Tongue (tissue), 2 donors: ENCODE data around the gene UBR3. TPM values are rescaled to one million over a fixed set of nuclear protein-coding genes. Genes with fewer than 3 reads are reported as not detected.
A peak's percentile ranks its signal among the peaks of the same experiment; 100 is the strongest.
"Not testable (repeated sequence)": the region's sequence is repeated elsewhere in the genome, so short reads cannot be mapped to it uniquely, and the experiment has no call there.

Source experiments
- DNase-seq: peaks from one replicate; pipeline ENCODE4 v3.0.0-alpha.2; 2015
- total RNA-seq: library from RNA; depleted of rRNA; stranded (reverse); fragments of >200 nt; gene quantifications from one replicate; pipeline ENCODE4 v1.2.3, GENCODE V29; 2014

Gene UBR3
- total RNA-seq, 1 donor from 2014 or later: 170 TPM

DNA sequence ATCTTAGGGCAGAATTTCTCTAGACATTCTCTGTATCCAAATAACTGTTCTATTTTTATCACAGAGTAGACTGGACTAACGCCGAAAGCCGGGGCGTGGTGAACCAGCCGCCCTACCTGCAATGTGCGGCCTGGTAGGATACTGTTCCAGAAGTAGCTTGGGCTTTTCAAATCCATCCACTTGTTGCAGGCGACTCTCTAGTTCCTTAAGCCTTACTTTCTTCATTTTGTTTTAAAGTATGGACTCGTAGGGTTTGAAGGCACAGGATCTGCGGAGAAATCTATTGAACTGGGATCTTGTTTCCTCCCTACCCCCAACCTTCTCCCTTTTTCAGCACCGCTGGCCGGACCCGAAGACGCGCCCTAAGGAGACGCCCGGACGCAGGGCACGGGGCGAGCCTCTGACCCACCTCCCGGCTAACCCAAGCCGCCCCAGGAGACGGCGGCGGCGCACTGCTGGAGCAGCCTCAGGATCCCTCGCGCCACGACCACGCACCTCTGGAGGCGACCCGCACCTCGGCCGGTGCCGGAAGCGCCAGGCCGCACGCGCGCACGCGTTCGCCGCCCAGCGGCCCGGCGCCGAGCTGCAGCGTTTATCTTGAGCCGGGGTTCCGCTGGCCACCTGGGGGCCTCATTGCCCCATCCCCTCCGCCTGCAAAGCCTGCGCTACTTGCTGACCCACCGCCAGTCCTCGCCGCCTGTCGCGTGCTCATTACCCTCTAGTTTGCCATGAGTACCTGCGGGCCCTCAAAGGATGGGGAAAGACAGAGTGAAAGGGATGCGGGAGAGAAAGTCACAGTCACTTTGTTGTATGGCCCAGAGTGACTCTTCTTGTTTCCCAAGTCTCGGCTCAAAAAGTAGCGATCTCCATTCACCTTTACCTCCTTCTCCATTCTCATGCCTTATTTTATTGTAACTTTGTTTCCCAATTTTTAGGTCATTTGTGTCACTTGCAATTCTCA lies 2.6 kb upstream of the UBR3 start, which contains the start of gene METTL5:
METTL5 (minus strand) TSS at position 533 of the 961 bp plus-strand sequence; CDS start at position 225, 308 bp downstream.
- DNase-seq: peak; percentile 89

GRCh38 chr2:169828141-169828811 lies 1.0 kb downstream of the UBR3 start:
- DNase-seq: peak; percentile 62

- no peak for DNase-seq
Observed at GRCh38 chr2:169834401-169834800, 7.1 kb downstream of the UBR3 start.

GRCh38 chr2:169838743-169839489 lies 11.7 kb downstream of the UBR3 start:
- no peak for DNase-seq

- no peak for DNase-seq
Observed at GRCh38 chr2:169839954-169840746, 12.9 kb downstream of the UBR3 start.

GRCh38 chr2:169840747-169841142 lies 13.5 kb downstream of the UBR3 start:
- DNase-seq: no peak

DNA sequence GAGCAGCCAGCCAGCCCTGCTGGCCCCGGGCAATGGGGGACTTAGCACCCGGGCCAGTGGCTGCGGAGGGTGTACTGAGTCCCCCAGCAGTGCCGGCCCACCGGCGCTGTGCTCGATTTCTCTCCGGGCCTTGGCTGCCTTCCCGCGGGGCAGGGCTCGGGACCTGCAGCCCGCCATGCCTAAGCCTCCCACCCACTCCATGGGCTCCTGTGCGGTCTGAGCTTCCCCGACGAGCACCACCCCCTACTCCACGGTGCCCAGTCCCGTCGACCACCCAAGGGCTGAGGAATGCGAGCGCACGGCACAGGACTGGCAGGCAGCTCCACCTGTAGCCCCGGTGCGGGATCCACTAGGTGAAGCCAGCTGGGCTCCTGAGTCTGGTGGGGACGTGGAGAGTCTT lies 14.4 kb downstream of the UBR3 start:
- DNase-seq: not testable (repeated sequence)

GRCh38 chr2:169845016-169845415 lies 17.8 kb downstream of the UBR3 start:
- DNase-seq: no peak

- DNase-seq: not testable (repeated sequence)
Observed at GRCh38 chr2:169848959-169849693, 21.9 kb downstream of the UBR3 start.

GRCh38 chr2:169849710-169850109 lies 22.5 kb downstream of the UBR3 start:
- no peak for DNase-seq

GRCh38 chr2:169853041-169853668 lies 25.9 kb downstream of the UBR3 start:
- DNase-seq: no peak

GRCh38 chr2:169855281-169856258 lies 28.3 kb downstream of the UBR3 start:
- DNase-seq: not testable (repeated sequence)

DNA sequence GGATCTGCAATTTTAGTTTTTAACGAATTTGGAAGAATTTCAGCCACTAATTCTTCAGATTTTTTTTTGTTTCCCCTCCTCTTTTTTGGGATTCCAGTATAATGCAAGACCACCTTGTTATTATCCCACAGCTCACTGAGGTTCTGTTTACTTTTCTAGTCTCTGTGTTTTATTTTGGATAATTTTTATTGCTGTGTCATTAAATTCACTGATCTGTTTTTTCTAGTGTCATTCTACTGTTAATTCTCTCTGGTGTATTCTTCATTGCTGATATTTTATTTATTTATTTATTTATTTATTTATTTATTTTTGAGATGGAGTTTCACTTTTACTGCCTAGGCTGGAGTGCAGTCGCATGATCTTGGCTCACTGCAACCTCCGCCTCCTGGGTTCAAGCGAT lies 32.2 kb downstream of the UBR3 start:
- no peak for DNase-seq

DNA sequence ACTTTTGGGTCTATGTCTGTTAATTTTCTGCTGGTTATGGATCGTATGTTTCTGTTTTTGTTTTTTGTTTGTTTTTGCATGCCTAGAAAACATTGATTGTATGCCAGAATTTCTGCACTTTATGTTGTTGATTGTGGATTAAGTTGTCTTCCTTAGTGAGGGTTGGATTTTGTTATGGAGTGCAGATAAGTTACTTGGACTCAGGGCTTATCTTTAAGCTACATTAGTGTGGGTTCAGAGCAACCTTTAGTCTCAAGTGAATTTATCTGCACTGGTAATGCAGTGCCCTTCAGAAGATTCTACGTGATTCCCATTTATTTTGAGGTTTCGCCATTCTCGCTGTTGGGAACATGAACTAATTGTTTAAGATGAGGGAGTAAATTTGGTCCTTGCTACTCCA lies 32.9 kb downstream of the UBR3 start:
- DNase-seq: no peak

GRCh38 chr2:169862816-169863215 lies 35.6 kb downstream of the UBR3 start:
- DNase-seq: no peak

DNA sequence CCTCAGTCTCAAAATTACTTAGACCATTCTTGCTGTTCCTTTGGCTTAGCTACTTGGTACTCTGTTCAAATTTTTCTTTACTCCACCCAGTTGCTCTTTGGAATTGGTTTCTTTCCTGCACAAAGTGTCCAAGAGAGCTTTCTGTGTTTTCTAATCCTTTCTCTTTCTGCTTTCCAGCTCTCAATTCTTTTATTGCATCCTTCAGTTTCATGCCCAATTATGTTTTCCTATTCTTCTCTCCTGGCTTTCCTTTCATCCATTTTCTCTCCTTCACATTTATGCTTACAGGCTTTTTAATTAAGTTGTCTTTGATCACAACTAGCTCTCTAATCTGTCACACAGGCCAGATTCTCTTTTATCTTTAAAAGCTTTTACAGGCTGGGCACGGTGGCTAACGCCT lies 38.2 kb downstream of the UBR3 start:
- DNase-seq: no peak

DNA sequence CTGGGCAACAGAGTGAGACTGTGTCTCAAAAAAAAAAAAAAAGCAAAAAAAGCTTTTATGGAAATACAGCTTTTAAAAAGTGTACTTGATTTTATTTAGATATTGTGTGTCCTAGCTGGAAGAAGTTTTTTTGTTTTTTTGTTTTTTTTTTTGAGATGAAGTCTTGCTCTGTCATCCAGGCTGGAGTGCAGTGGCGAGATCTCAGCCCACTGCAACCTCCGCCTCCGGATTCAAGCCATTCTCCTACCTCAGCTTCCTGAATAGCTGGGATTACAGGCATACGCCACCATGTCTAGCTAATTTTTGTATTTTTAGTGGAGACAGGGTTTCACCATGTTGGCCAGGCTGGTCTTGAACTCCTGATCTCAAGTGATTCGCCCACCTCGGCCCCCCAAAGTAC lies 39.0 kb downstream of the UBR3 start:
- not testable (repeated sequence) for DNase-seq

DNA sequence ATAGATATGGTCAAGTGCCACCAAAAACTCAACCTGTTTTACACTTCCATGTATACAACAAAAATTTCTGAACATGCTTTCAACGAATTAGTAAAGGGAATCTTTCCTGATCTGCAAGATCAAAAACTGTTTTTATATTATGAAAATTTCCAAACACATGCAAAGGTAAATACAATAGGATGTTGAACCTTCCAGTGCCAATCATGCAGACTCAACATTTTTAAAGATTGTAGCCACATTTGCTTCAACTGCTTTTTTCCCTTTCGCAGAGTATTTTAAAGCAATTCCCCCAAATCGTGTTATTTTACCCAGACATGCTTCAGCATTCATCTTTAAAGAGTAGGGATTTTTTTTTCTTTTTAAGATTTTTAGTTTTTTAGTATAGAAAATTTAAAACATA lies 40.3 kb downstream of the UBR3 start:
- no peak for DNase-seq

DNA sequence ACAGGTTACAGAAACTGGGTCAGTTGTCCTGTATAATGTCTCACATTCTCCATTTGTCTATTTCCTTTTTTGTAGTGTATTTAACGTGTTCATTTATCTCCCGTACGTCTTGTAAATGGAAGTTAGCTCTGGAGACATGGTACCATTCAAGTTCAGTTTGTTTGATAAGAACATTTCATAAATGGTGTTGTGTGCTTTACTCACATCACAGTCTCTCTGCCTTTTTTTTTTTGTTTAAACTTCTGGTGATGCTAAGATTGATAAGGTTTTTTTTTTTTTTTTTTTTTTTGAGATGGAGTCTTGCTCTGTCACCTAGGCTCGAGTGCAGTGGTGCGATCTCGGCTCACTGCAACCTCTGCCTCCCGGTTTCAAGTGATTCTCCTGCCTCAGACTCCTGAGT lies 41.7 kb downstream of the UBR3 start:
- no peak for DNase-seq
